Muscle of back (tissue), 11 donors: Measurements from ENCODE around the gene CNPY3. TPM values are rescaled to one million over a fixed set of nuclear protein-coding genes. Genes with fewer than 3 reads are reported as not detected.

Experiments used
- DNase-seq, 3 donors: peaks; one replicate each; pipeline versions ENCODE4 v3.0.0 to v3.0.0-alpha.2; 2013
- polyA plus RNA-seq, 10 donors: library from polyadenylated mRNA; unstranded; fragments of 120-200 nt; gene quantifications; one replicate each; pipeline ENCODE4 v1.2.1, GENCODE V29; 2013; ENCODE audit not compliant: insufficient read length in 10 of 10

Gene CNPY3
- polyA plus RNA-seq, 10 donors: 21.2 to 43.0 (median 28.6) TPM

GRCh38 chr6:42978839-42979522 is 49.7 kb downstream of the CNPY3 start, which contains the start of gene PEX6:
Gene PEX6 (minus strand): TSS chr6:42979181. CDS start chr6:42979150, 31 bp downstream.
- peak; percentile 82 to 96 (median 91) for DNase-seq

- DNase-seq: no peak
Observed at GRCh38 chr6:42979523-42980177, 50.4 kb downstream of the CNPY3 start.

GRCh38 chr6:42981836-42982235 is 52.6 kb downstream of the CNPY3 start:
- no peak for DNase-seq

GRCh38 chr6:42984001-42984923 is 55.0 kb downstream of the CNPY3 start, which contains the start of gene PPP2R5D:
Gene PPP2R5D (plus strand): TSS chr6:42984570. CDS start chr6:42984678, 108 bp downstream.
- DNase-seq: peak; percentile 98 to 99 (median 99)

- DNase-seq: peak in 1 of 3 donors; percentile 63
Observed at GRCh38 chr6:42984924-42985475, 55.7 kb downstream of the CNPY3 start.

- DNase-seq: no peak
Observed at GRCh38 chr6:42987533-42988451, 58.5 kb downstream of the CNPY3 start.

- DNase-seq: no peak
Observed at GRCh38 chr6:42988486-42989020, 59.3 kb downstream of the CNPY3 start.

Other genes starting within 250 kb of the CNPY3 start
- 1 to 10 TPM; 2.4 to 6.7 (median 4.3) TPM for gene PRPH2, start 206.9 kb upstream of the CNPY3 start, polyA plus RNA-seq
- gene TBCC, start 183.4 kb upstream of the CNPY3 start, polyA plus RNA-seq: 10 to 100 TPM; 11.3 to 18.4 (median 15.0) TPM
- gene BICRAL, start 147.4 kb upstream of the CNPY3 start, polyA plus RNA-seq: 10 to 100 TPM in 8 of 10 donors, 1 to 10 TPM in 2; 9.0 to 14.8 (median 11.6) TPM
- 10 to 100 TPM; 60.0 to 94.2 (median 75.2) TPM for gene RPL7L1, start 49.9 kb upstream of the CNPY3 start, polyA plus RNA-seq
- gene PTCRA, start 13.4 kb upstream of the CNPY3 start, polyA plus RNA-seq: not detected
- under 1 TPM; 0.16 to 0.92 (median 0.44) TPM for gene GNMT, start 31.3 kb downstream of the CNPY3 start, polyA plus RNA-seq
- 10 to 100 TPM in 9 of 10 donors, 1 to 10 TPM in 1; 8.4 to 27.6 (median 16.2) TPM for gene PEX6, start 49.7 kb downstream of the CNPY3 start, polyA plus RNA-seq
- 10 to 100 TPM; 39.5 to 50.4 (median 44.8) TPM for gene PPP2R5D, start 55.1 kb downstream of the CNPY3 start, polyA plus RNA-seq
- gene MEA1, start 84.5 kb downstream of the CNPY3 start, polyA plus RNA-seq: 10 to 100 TPM; 38.5 to 63.2 (median 46.0) TPM
- gene KLHDC3, start 84.8 kb downstream of the CNPY3 start, polyA plus RNA-seq: 100 to 1,000 TPM; 157 to 208 (median 190) TPM
- 10 to 100 TPM; 40.7 to 51.6 (median 47.2) TPM for gene RRP36, start 92.1 kb downstream of the CNPY3 start, polyA plus RNA-seq
- gene CUL7, start 124.4 kb downstream of the CNPY3 start, polyA plus RNA-seq: 10 to 100 TPM; 33.5 to 43.4 (median 37.8) TPM
- gene MRPL2, start 130.0 kb downstream of the CNPY3 start, polyA plus RNA-seq: 10 to 100 TPM; 40.0 to 50.0 (median 41.9) TPM
- 10 to 100 TPM; 18.5 to 34.2 (median 21.2) TPM for gene KLC4, start 130.2 kb downstream of the CNPY3 start, polyA plus RNA-seq
- 100 to 1,000 TPM in 1 of 10 donors, 10 to 100 TPM in 9; 33.3 to 176 (median 57.0) TPM for gene PTK7, start 146.8 kb downstream of the CNPY3 start, polyA plus RNA-seq
- 10 to 100 TPM; 33.9 to 64.4 (median 46.8) TPM for gene SRF, start 241.8 kb downstream of the CNPY3 start, polyA plus RNA-seq